Adrenal gland (tissue), 12 donors: Measurements from ENCODE around the gene BAHCC1. TPM values are rescaled to one million over a fixed set of nuclear protein-coding genes. Genes with fewer than 3 reads are reported as not detected.

Experiments used
- DNase-seq, 7 donors: peaks; one replicate each; pipeline ENCODE4 v3.0.0-alpha.2; 2019 to 2020
- H3K27ac ChIP-seq, 5 donors: fragments of 200-600 bp; sonication (generic) in 4 of 5; 1 replicate in 3 of 5; 2 replicates in 2 of 5; pipeline versions ENCODE4 v1.5.1 to v1.8.0; 2016 to 2020; ENCODE audit warnings: mild to moderate bottlenecking in 1 of 5
- H3K27me3 ChIP-seq: fragments of 200-600 bp; 2 replicates; pipeline ENCODE4 v1.8.0; 2021
- H3K36me3 ChIP-seq, 2 donors: fragments of 200-600 bp; replicated peaks in 1 of 2; 1 replicate in 1 of 2; 2 replicates in 1 of 2; pipeline versions ENCODE4 v1.5.1 to v1.8.0; 2018 to 2022
- H3K4me1 ChIP-seq, 2 donors: fragments of 200-600 bp; replicated peaks in 1 of 2; 1 replicate in 1 of 2; 2 replicates in 1 of 2; pipeline versions ENCODE4 v1.5.1 to v1.8.0; 2018 to 2021
- H3K4me3 ChIP-seq, 4 donors: fragments of 200-600 bp; sonication (generic) in 3 of 4; one replicate each; pipeline ENCODE4 v1.5.1; 2016 to 2018
- H3K9me3 ChIP-seq, 3 donors: fragments of 200-600 bp; sonication (generic) in 1 of 3; replicated peaks in 1 of 3; 1 replicate in 2 of 3; 2 replicates in 1 of 3; pipeline versions ENCODE4 v1.5.1 to v1.8.0; 2016 to 2021
- CTCF ChIP-seq, 6 experiments: fragments of 450-650 bp in 4 of 6; fragments of 200-600 bp in 2 of 6; sonication (generic) in 1 of 6; IDR thresholded peaks; 1 replicate in 5 of 6; 2 replicates in 1 of 6; pipeline versions ENCODE4 v1.5.1 to v1.8.0; 2016 to 2021; ENCODE audit warnings: antibody characterized with exemption in 6 of 6, mild to moderate bottlenecking in 2 of 6, moderate library complexity in 1 of 6
- POLR2A ChIP-seq, 2 donors: fragments of 450-650 bp; IDR thresholded peaks; one replicate each; pipeline ENCODE4 v1.6.1; 2017; ENCODE audit warnings: antibody characterized with exemption in 2 of 2, mild to moderate bottlenecking in 2 of 2, moderate library complexity in 1 of 2
- WGBS, 4 donors: extraction: QIAGEN DNeasy Blood & Tissue Kit in 2 of 4; methylation state at CpG; one replicate each; pipeline versions ENCODE4 v1.1.5 to v1.1.7; 2013 to 2017; 5-methylcytosine and 5-hydroxymethylcytosine counted together
- intact Hi-C, 2 donors: fragments of 100-400 bp; cut with DNase I; formaldehyde crosslinking; loops; one replicate each; pipeline versions ENCODE4 v1.14.1 to v1.15.0; 2022 to 2023
- polyA plus RNA-seq, 3 donors: library from polyadenylated mRNA; stranded (reverse); fragments of 200-250 nt in 2 of 3; fragments of 350-450 nt in 1 of 3; fragmentation: Illumina TruSeq in 1 of 3; extraction: RNeasy Lipid Tissue Mini Kit (QIAGEN cat#74804) in 1 of 3; gene quantifications; one replicate each; pipeline ENCODE4 v1.2.3, GENCODE V29; 2013 to 2014
- total RNA-seq, 9 donors: library from RNA; depleted of rRNA in 4 of 9; stranded (reverse); fragments of >200 nt in 4 of 9; fragments of 120-200 nt in 1 of 9; fragmentation: NEBNext Ultra II Directional in 1 of 9; extraction: Animal tissue kit (Norgen Biotek cat#: 25700) in 1 of 9; gene quantifications; one replicate each; pipeline versions ENCODE4 v1.1.0 to v1.2.4, GENCODE V29; 2013 to 2023
- donor health status: healthy with polysubstance abuse.
- donor health status: Bipolar disorder and iron deficiency.
- donor health status: DM: yes; HTN: yes; CAD: no.
- donor health status: DM: no; HTN: no; CAD: no.
- donor health status: DM: no; HTN: no; CAD: no.
- donor health status: DM: yes; HTN: yes; CAD: no.

Gene BAHCC1
- total and polyA plus RNA-seq, 12 donors, result 1.7 to 68.0 (median 18.4) TPM

DNA sequence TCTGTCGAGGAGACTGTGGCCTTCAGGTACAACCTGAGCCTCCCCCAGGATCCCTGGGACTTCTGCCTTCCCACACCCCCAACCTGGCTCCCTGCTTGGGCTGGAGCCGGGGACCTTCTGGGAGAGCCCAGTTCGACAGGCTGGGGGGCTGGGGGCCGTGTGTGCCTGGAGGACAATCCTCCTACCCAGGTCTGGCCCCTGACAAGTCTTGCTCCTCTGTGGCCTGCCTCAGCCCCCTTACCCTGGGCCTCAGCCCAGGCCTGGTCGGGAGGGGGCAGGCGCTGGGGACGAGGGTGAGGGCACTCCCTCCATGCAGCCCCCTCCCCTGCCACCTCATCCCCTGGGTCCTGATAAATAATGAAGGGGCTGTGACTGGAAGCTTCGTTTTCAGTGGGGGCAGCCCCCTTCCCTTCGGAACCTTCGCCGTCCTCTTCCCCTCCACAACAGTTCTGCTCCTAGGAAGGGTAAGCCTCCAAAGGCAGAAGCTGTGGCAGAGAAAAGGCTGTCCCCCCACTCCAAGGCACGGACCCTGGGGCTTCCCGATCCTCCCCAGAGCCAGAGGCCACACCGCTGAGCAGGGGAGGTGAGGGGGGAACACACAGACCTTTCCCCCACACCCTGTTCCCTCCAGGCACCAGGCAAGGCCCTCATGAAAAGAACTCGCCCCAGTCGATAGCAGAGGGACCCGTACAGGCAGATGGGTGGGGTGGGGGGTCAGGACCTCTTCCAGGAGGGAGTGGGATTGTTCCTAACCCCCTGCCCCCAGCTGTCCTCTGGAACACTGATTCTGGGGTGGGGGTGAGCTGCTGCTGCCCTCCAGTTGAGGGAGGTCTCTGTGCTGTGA is 5.0 kb upstream of the BAHCC1 start:
- TF ChIP-seq POLR2A (IDR thresholded peaks at IDR 0.05) (no peak), CTCF (IDR thresholded peaks at IDR 0.05) (no peak)
- H3K27me3 ChIP-seq, result no peaks in the 10 kb centered on the region
- no peaks in the 10 kb centered on the region for H3K36me3 ChIP-seq
- peak overlapping the region in 2 of 5 donors; percentile 32 to 97 for H3K27ac ChIP-seq
- DNase-seq, result no peak
- no peak overlapping the region for H3K4me3 ChIP-seq
- H3K4me1 ChIP-seq, result peaks cover 45 to 67% of the 10 kb centered on the region in 2 donors
- intact Hi-C loops, result loop anchor here (10.0 kb wide), 2 partner anchors 95 kb away; partner anchors contain the start of gene SLC38A10 (in 1 of the 2)
- 74 to 88% (median 76%) methylated on average over 10 to 17 of the region's 17 CpGs for WGBS, 4 donors
- no peaks in the 10 kb centered on the region for H3K9me3 ChIP-seq

- Histone ChIP-seq H3K27ac (peak overlapping the region in 2 of 5 donors; percentile 32 to 97), H3K27me3 (no peaks in the 10 kb centered on the region), H3K4me3 (no peak overlapping the region), H3K4me1 (peaks cover 45 to 64% of the 10 kb centered on the region in 2 donors), H3K9me3 (no peaks in the 10 kb centered on the region), H3K36me3 (no peaks in the 10 kb centered on the region)
- no peak for TF ChIP-seq POLR2A (IDR thresholded peaks at IDR 0.05)
- TF ChIP-seq CTCF (IDR thresholded peaks at IDR 0.05), result no peak
- intact Hi-C loops, result loop anchor here (10.0 kb wide), 2 partner anchors 94 to 96 kb away; partner anchors contain the start of gene SLC38A10 (in 1 of the 2)
- no peak for DNase-seq
- WGBS, 4 donors, result 88 to 92% (median 90%) methylated on average over 13 of the region's 13 CpGs
Observed at GRCh38 chr17:81390873-81391255, 4.4 kb upstream of the BAHCC1 start.

GRCh38 chr17:81391293-81391935 is 3.8 kb upstream of the BAHCC1 start:
- H3K4me3 ChIP-seq, result peak overlapping the region in 1 of 4 donors; percentile 96
- H3K4me1 ChIP-seq, result peaks cover 42 to 58% of the 10 kb centered on the region in 2 donors
- no peaks in the 10 kb centered on the region for H3K9me3 ChIP-seq
- DNase-seq, result peak in 2 of 7 donors; percentile 45 to 63
- intact Hi-C loops, result loop anchor here (10.0 kb wide), 2 partner anchors 93 to 97 kb away; partner anchors contain the start of gene SLC38A10 (in 1 of the 2)
- H3K36me3 ChIP-seq, result no peaks in the 10 kb centered on the region
- WGBS, 4 donors, result 70 to 74% (median 71%) methylated on average over 6 to 10 of the region's 10 CpGs
- no peaks in the 10 kb centered on the region for H3K27me3 ChIP-seq
- peak overlapping the region in 4 of 5 donors; percentile 87 to 97 (median 96) for H3K27ac ChIP-seq
- no peak for TF ChIP-seq POLR2A (IDR thresholded peaks at IDR 0.05)
- no peak for TF ChIP-seq CTCF (IDR thresholded peaks at IDR 0.05)
